IMR-90 (cell line): ENCODE data around the gene TTC39A. TPM values are rescaled to one million over a fixed set of nuclear protein-coding genes. Genes with fewer than 3 reads are reported as not detected.

Experiments used
- ATAC-seq: fragments of 200-7000 bp; cut with Tn5 transposase; 2 replicates; pipeline ENCODE4 v1.9.1; 2020; ENCODE audit warnings: low read depth, mild to moderate bottlenecking, moderate library complexity
- BruUV-seq: library from RNA; stranded (reverse); fragments of 400-500 nt; replicated peaks from 2 replicates; lab custom pipeline; 2021; lab: Mats Ljungman, UMichigan
- CTCF ChIA-PET: fragments of 300-600 bp; formaldehyde crosslinking; extraction: SDS; loops from one replicate; lab custom pipeline; 2021; ENCODE audit warnings: antibody characterized with exemption; lab: Yijun Ruan, JAX
- POLR2A ChIA-PET: fragments of 300-600 bp; sonication (Branson Sonifier 250); formaldehyde crosslinking; loops from one replicate; lab custom pipeline; 2022; ENCODE audit warnings: antibody characterized with exemption; ENCODE audit not compliant: unreplicated experiment; lab: Charles Lee
- DNase-seq: peaks from one replicate; pipeline ENCODE4 v3.0.0; 2013
- H2AFZ ChIP-seq: replicated peaks from 2 replicates; pipeline ENCODE3; 2013; ENCODE audit warnings: low read length, mild to moderate bottlenecking; ENCODE audit not compliant: poor library complexity
- H2AK5ac ChIP-seq: 2 replicates; pipeline ENCODE4 v1.6.1; 2013; ENCODE audit warnings: low read depth, low read length, inconsistent platforms
- H2AK9ac ChIP-seq: replicated peaks from 2 replicates; pipeline ENCODE3; 2013; ENCODE audit warnings: mild to moderate bottlenecking, low read depth, low read length, moderate library complexity; ENCODE audit not compliant: poor library complexity
- H2BK120ac ChIP-seq: 2 replicates; pipeline ENCODE4 v1.6.1; 2013; ENCODE audit warnings: low read depth, low read length, inconsistent platforms
- H2BK15ac ChIP-seq: 3 replicates; pipeline ENCODE4 v1.6.1; 2013; ENCODE audit warnings: low read depth, low read length, inconsistent platforms
- H2BK20ac ChIP-seq: 2 replicates; pipeline ENCODE4 v1.6.1; 2013; ENCODE audit warnings: low read depth, mild to moderate bottlenecking, inconsistent platforms, low read length, moderate library complexity
- H2BK5ac ChIP-seq: 2 replicates; pipeline ENCODE4 v1.6.1; 2013; ENCODE audit warnings: mild to moderate bottlenecking, low read depth, low read length, inconsistent platforms; ENCODE audit not compliant: poor library complexity, severe bottlenecking
- H3K14ac ChIP-seq: replicated peaks from 2 replicates; pipeline ENCODE4 v1.6.1; 2013; ENCODE audit warnings: low read depth, low read length, inconsistent platforms
- H3K18ac ChIP-seq: 2 replicates; pipeline ENCODE4 v1.6.1; 2013; ENCODE audit warnings: low read depth, low read length, control low read depth
- H3K23ac ChIP-seq: 2 replicates; pipeline ENCODE4 v1.6.1; 2013; ENCODE audit warnings: low read depth, low read length, inconsistent platforms
- H3K27ac ChIP-seq: 2 replicates; pipeline ENCODE4 v1.5.1; 2013; ENCODE audit warnings: mild to moderate bottlenecking, control low read depth, low read length; ENCODE audit not compliant: insufficient read depth
- H3K27me3 ChIP-seq: 2 replicates; pipeline ENCODE4 v1.6.1; 2013; ENCODE audit warnings: low read length; ENCODE audit not compliant: control insufficient read depth, insufficient read depth
- H3K36me3 ChIP-seq: 2 replicates; pipeline ENCODE4 v1.6.1; 2013; ENCODE audit warnings: low read length, mixed read lengths; ENCODE audit not compliant: control insufficient read depth, insufficient read depth
- H3K4ac ChIP-seq: 2 replicates; pipeline ENCODE4 v1.6.1; 2013; ENCODE audit warnings: low read depth, low read length, inconsistent platforms
- H3K4me1 ChIP-seq: 2 replicates; pipeline ENCODE4 v1.6.1; 2013; ENCODE audit warnings: low read length, mixed read lengths; ENCODE audit not compliant: control insufficient read depth, insufficient read depth
- H3K4me2 ChIP-seq: 2 replicates; pipeline ENCODE4 v1.6.1; 2013; ENCODE audit warnings: low read depth, mild to moderate bottlenecking, control low read depth, low read length, moderate library complexity
- H3K4me3 ChIP-seq: 2 replicates; pipeline ENCODE4 v1.5.1; 2013; ENCODE audit warnings: low read depth, mild to moderate bottlenecking, control low read depth, low read length, moderate library complexity; ENCODE audit not compliant: insufficient read depth
- H3K56ac ChIP-seq: 2 replicates; pipeline ENCODE4 v1.6.1; 2013; ENCODE audit warnings: low read length, inconsistent platforms; ENCODE audit not compliant: insufficient read depth; ENCODE audit errors: extremely low read depth
- H3K79me1 ChIP-seq, 2 experiments: 2 replicates each; pipeline ENCODE4 v1.6.1; 2013; ENCODE audit warnings: low read length in 2 of 2, inconsistent platforms in 1 of 2, low read depth in 1 of 2
- H3K9ac ChIP-seq: 2 replicates; pipeline ENCODE4 v1.6.1; 2013; ENCODE audit warnings: low read depth, low read length, control low read depth
- H3K9me1 ChIP-seq: 2 replicates; pipeline ENCODE4 v1.6.1; 2013; ENCODE audit warnings: low read length, inconsistent platforms; ENCODE audit not compliant: insufficient read depth
- H3K9me3 ChIP-seq: 2 replicates; pipeline ENCODE4 v1.6.1; 2013; ENCODE audit warnings: low read length; ENCODE audit not compliant: control insufficient read depth, insufficient read depth
- H4K20me1 ChIP-seq: 2 replicates; pipeline ENCODE4 v1.6.1; 2013; ENCODE audit warnings: low read length, inconsistent platforms; ENCODE audit not compliant: insufficient read depth
- H4K5ac ChIP-seq: 2 replicates; pipeline ENCODE4 v1.6.1; 2013; ENCODE audit warnings: mild to moderate bottlenecking, low read depth, low read length, control low read depth
- H4K8ac ChIP-seq, 2 experiments: 2 replicates each; pipeline ENCODE4 v1.6.1; 2013; ENCODE audit warnings: low read depth in 2 of 2, low read length in 2 of 2, control low read depth in 1 of 2, inconsistent platforms in 1 of 2
- H4K91ac ChIP-seq: 2 replicates; pipeline ENCODE4 v1.6.1; 2013; ENCODE audit warnings: low read depth, low read length, inconsistent platforms; ENCODE audit not compliant: insufficient read depth
- BHLHE40 ChIP-seq: fragments of 150-350 bp; IDR thresholded peaks from 2 replicates; pipeline ENCODE4 v1.6.1; 2016; ENCODE audit warnings: mild to moderate bottlenecking, low read depth, low read length
- CHD1 ChIP-seq: IDR thresholded peaks from 2 replicates; pipeline ENCODE4 v1.6.1; 2012; ENCODE audit warnings: low read depth, low read length, improper control_type of control experiment
- FOS ChIP-seq: fragments of 150-350 bp; IDR thresholded peaks from 2 replicates; pipeline ENCODE4 v1.6.1; 2016; ENCODE audit warnings: low read depth, low read length
- MAFK ChIP-seq: IDR thresholded peaks from 2 replicates; pipeline ENCODE4 v1.6.1; 2012; ENCODE audit warnings: low read depth, low read length, improper control_type of control experiment
- MXI1 ChIP-seq: IDR thresholded peaks from 2 replicates; pipeline ENCODE4 v1.6.1; 2012; ENCODE audit warnings: low read depth, mild to moderate bottlenecking, low read length, moderate library complexity, borderline replicate concordance
- NFE2L2 ChIP-seq: fragments of 150-350 bp; IDR thresholded peaks from 2 replicates; pipeline ENCODE4 v1.6.1; 2016; ENCODE audit warnings: low read depth, mild to moderate bottlenecking, low read length
- POLR2A ChIP-seq: IDR thresholded peaks from 2 replicates; pipeline ENCODE4 v1.6.1; 2012; ENCODE audit warnings: mild to moderate bottlenecking, low read depth, low read length
- RCOR1 ChIP-seq: IDR thresholded peaks from 2 replicates; pipeline ENCODE4 v1.6.1; 2012; ENCODE audit warnings: mild to moderate bottlenecking, low read length, improper control_type of control experiment; ENCODE audit not compliant: insufficient replicate concordance
- RFX5 ChIP-seq: IDR thresholded peaks from 2 replicates; pipeline ENCODE4 v1.8.0; 2012; ENCODE audit warnings: low read depth, mild to moderate bottlenecking, low read length, moderate library complexity
- WGBS, 2 experiments: methylation state at CpG; one replicate each; pipeline versions ENCODE4 v1.1.5 to v1.1.7; 2013; ENCODE audit warnings: missing lambda C conversion rate in 2 of 2; ENCODE audit not compliant: insufficient read length in 1 of 2; ENCODE audit errors: extremely low coverage in 2 of 2; 5-methylcytosine and 5-hydroxymethylcytosine counted together
- dilution Hi-C: fragments of 300-500 bp; cut with HindIII; formaldehyde crosslinking; loops from one replicate; pipeline ENCODE4 v1.14.3; 2018; ENCODE audit warnings: low sequenced_read_pairs; ENCODE audit not compliant: unreplicated experiment
- in situ Hi-C: fragments of 300-500 bp; cut with MboI; formaldehyde crosslinking; loops from 3 replicates; pipeline ENCODE4 v1.14.3; 2019; ENCODE audit warnings: low sequenced_read_pairs, inconsistent platforms, mixed read lengths
- intact Hi-C: fragments of 100-400 bp; cut with micrococcal nuclease; formaldehyde crosslinking; loops from 2 replicates; pipeline ENCODE4 v1.10.0; 2022
- polyA plus RNA-seq, 3 experiments: library from polyadenylated mRNA; depleted of rRNA; stranded (reverse); fragments of >200 nt; gene quantifications; 2 replicates each; pipeline ENCODE4 v1.2.3, GENCODE V29; 2012; ENCODE audit warnings: low replicate concordance in 1 of 3
- total RNA-seq: library from RNA; depleted of rRNA; stranded (reverse); fragments of >200 nt; gene quantifications from 2 replicates; pipeline ENCODE4 v1.2.3, GENCODE V29; 2012
- TF ChIP-seq, protein P1 (sequence below): conservative IDR thresholded peaks from 2 replicates; pipeline ENCODE4 v1.5.1; 2012; ENCODE audit warnings: mild to moderate bottlenecking, low read depth, low read length, improper control_type of control experiment
- TF ChIP-seq, protein P2 (sequence below): fragments of 150-350 bp; IDR thresholded peaks from 2 replicates; pipeline ENCODE4 v1.6.1; 2017; ENCODE audit warnings: mild to moderate bottlenecking, antibody characterized with exemption, low read length, low read depth

The TTC39A gene
- total and polyA plus RNA-seq, 2 of the 4 experiments (the other 2 are of a cell fraction): 0.62 to 0.72 TPM

DNA sequence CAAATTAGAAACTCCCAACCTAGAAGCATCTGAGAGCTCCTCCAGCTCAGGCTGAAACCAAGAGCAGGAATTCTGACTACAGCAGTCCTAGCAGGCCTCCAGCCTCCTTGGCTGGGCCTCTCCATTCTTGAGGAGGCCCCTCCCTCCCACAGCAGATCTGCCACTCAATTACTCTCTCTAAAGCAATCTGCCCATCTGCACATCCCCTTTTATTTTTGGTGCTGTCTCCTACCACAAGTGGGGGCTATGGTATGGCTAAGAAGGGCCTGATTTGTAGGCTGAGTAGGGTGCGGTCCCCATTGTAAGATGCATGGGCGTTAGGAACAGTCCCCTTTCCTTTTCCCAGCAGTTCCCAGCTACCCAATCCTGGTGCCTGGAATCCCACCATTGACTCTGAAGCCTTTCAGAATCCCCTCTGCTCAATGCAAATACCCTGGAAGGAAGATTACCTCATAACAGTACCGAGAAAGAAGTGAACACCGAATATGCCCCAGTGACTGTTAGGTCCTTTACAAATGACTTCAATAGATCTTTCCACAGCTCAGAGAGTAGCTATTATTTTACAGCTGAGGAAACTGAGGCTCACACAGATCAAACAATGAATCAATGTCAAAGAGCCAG lies 11.6 kb upstream of the TTC39A start:
- no peak overlapping the region for H2BK5ac ChIP-seq
- H3K79me1 ChIP-seq: no peaks in the 10 kb centered on the region
- no peak overlapping the region for H3K4me3 ChIP-seq
- no peak overlapping the region for H2AK9ac ChIP-seq
- no peak overlapping the region for H4K5ac ChIP-seq
- H3K14ac ChIP-seq: no peak overlapping the region
- no peak overlapping the region for H3K4ac ChIP-seq
- DNase-seq (no peak), ATAC-seq (no peak; the same call in 1 of the 2 replicates)
- no peaks in the 10 kb centered on the region for H3K9me3 ChIP-seq
- no peaks in the 10 kb centered on the region for H4K20me1 ChIP-seq
- TF ChIP-seq NFE2L2 (no peak), RFX5 (no peak), POLR2A (no peak), BHLHE40 (no peak), MAFK (no peak), RCOR1 (no peak), CHD1 (no peak), MXI1 (no peak), FOS (no peak)
- TF ChIP-seq, protein P1, sequence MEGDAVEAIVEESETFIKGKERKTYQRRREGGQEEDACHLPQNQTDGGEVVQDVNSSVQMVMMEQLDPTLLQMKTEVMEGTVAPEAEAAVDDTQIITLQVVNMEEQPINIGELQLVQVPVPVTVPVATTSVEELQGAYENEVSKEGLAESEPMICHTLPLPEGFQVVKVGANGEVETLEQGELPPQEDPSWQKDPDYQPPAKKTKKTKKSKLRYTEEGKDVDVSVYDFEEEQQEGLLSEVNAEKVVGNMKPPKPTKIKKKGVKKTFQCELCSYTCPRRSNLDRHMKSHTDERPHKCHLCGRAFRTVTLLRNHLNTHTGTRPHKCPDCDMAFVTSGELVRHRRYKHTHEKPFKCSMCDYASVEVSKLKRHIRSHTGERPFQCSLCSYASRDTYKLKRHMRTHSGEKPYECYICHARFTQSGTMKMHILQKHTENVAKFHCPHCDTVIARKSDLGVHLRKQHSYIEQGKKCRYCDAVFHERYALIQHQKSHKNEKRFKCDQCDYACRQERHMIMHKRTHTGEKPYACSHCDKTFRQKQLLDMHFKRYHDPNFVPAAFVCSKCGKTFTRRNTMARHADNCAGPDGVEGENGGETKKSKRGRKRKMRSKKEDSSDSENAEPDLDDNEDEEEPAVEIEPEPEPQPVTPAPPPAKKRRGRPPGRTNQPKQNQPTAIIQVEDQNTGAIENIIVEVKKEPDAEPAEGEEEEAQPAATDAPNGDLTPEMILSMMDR: no peak
- TF ChIP-seq, protein P2, sequence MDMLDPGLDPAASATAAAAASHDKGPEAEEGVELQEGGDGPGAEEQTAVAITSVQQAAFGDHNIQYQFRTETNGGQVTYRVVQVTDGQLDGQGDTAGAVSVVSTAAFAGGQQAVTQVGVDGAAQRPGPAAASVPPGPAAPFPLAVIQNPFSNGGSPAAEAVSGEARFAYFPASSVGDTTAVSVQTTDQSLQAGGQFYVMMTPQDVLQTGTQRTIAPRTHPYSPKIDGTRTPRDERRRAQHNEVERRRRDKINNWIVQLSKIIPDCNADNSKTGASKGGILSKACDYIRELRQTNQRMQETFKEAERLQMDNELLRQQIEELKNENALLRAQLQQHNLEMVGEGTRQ: no peak
- no peak overlapping the region for H3K27ac ChIP-seq
- intact Hi-C loops (no loop called here), in situ Hi-C loops (no loop called here), dilution Hi-C loops (no loop called here)
- WGBS, 2 experiments: no CpG with 5 or more reads among the region's 4 CpGs
- BruUV-seq: no TSS peak
- no peak overlapping the region for H2AFZ ChIP-seq
- H3K18ac ChIP-seq: no peak overlapping the region
- H3K23ac ChIP-seq: no peak overlapping the region
- no peak overlapping the region for H3K56ac ChIP-seq
- H3K9ac ChIP-seq: no peak overlapping the region
- no peak overlapping the region for H2BK120ac ChIP-seq
- H3K4me2 ChIP-seq: no peak overlapping the region
- H3K4me1 ChIP-seq: no peaks in the 10 kb centered on the region; the same call in 1 of the 2 replicates
- H2BK15ac ChIP-seq: no peak overlapping the region
- ChIA-PET POLR2A (no interaction called here), CTCF (no interaction called here)
- no peak overlapping the region for H4K8ac ChIP-seq
- H4K91ac ChIP-seq: no peak overlapping the region
- no peaks in the 10 kb centered on the region for H3K36me3 ChIP-seq
- H2AK5ac ChIP-seq: no peak overlapping the region
- H3K27me3 ChIP-seq: peaks cover 41% of the 10 kb centered on the region
- no peak overlapping the region for H2BK20ac ChIP-seq
- H3K9me1 ChIP-seq: no peaks in the 10 kb centered on the region
